Muscle layer of duodenum (tissue), 2 donors: ENCODE data around the gene PDE1A.
"Not testable (repeated sequence)": the region's sequence is repeated elsewhere in the genome, so short reads cannot be mapped to it uniquely, and the experiment has no call there.

Source experiments
- H3K27ac ChIP-seq: one replicate; pipeline ENCODE4 v1.7.0; 2013; ENCODE audit warnings: mild to moderate bottlenecking, low read length
- H3K27me3 ChIP-seq: one replicate; pipeline ENCODE4 v1.7.0; 2013; ENCODE audit warnings: low read depth, mild to moderate bottlenecking, control low read depth, low read length
- H3K36me3 ChIP-seq, 2 donors: one replicate each; pipeline ENCODE4 v1.7.0; 2013; ENCODE audit warnings: low read length in 2 of 2, control low read depth in 1 of 2, mild to moderate bottlenecking in 1 of 2; ENCODE audit not compliant: insufficient read depth in 2 of 2, control insufficient read depth in 1 of 2
- H3K4me1 ChIP-seq, 2 donors: one replicate each; pipeline ENCODE4 v1.7.0; 2013; ENCODE audit warnings: low read length in 2 of 2, mild to moderate bottlenecking in 2 of 2, control low read depth in 1 of 2, moderate library complexity in 1 of 2; ENCODE audit not compliant: insufficient read depth in 2 of 2, control insufficient read depth in 1 of 2
- H3K4me3 ChIP-seq, 2 donors: one replicate each; pipeline ENCODE4 v1.7.0; 2013; ENCODE audit warnings: low read length in 2 of 2, low read depth in 1 of 2, mild to moderate bottlenecking in 1 of 2
- H3K9me3 ChIP-seq, 2 donors: one replicate each; pipeline ENCODE4 v1.7.0; 2013; ENCODE audit warnings: low read length in 2 of 2, control low read depth in 1 of 2, mild to moderate bottlenecking in 1 of 2; ENCODE audit not compliant: control insufficient read depth in 1 of 2
- donor health status: healthy.

PDE1A gene

DNA sequence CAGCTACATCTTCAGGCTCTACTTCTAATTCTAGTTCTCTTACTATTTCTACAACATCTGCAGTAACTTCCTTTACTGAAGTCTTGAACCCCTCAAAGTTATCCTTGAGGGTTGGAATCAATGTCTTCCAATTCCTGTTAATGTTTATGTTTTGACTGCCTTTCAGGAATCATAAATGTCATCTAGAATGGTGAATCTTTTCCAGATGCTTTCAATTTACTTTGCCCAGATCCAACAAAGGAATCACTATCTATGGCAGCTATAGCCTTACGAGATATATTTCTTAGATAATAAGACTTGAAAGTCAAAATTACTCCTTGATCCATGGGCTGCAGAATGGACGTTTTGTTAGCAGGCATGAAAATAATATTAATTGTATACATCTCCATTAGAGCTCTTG is 123.9 kb downstream of the PDE1A start:
- Histone ChIP-seq H3K4me3 (no peak overlapping the region), H3K9me3 (no peaks in the 10 kb centered on the region), H3K4me1 (no peaks in the 10 kb centered on the region), H3K27me3 (no peaks in the 10 kb centered on the region), H3K36me3 (no peaks in the 10 kb centered on the region), H3K27ac (no peak overlapping the region)

DNA sequence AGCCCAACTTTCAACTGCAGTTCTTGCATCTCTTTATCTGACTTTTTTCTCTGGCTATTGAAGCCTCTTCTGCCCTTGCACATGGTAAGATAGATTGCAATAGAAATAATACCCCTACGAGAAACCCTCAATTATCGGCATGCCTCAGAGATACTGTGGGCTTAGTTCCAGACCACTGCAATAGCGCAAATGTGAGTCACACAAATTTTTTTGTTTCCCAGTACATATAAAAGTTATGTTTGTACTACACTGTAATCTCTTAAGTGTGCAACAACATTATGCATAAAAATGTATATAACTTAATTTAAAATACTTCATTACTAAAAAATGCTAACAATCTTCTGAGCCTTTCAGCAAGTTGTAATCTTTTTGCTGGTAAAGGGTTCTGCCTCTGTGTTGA is 124.7 kb downstream of the PDE1A start:
- Histone ChIP-seq H3K9me3 (no peaks in the 10 kb centered on the region), H3K4me3 (no peak overlapping the region), H3K36me3 (no peaks in the 10 kb centered on the region), H3K4me1 (no peaks in the 10 kb centered on the region), H3K27me3 (no peaks in the 10 kb centered on the region), H3K27ac (no peak overlapping the region)

DNA sequence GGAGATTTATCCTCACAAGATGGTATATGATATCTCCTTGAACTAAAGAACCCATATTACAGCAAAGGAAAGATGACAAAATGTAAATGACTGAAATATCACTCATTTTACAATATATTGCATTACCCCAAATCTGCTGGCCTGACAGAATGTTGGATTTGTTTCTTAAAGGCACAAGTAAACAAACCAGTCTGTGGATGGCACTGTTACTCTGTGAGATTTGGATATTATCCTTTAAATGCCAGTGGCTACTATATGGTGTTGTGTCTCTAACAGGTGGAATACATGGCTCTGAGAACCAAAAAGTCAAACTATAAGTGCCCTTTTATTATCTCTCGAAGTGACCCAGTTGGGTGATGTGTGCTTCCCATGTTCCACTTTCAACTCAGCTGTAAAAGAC is 125.7 kb downstream of the PDE1A start:
- H3K4me3 ChIP-seq: no peak overlapping the region
- no peak overlapping the region for H3K27ac ChIP-seq
- H3K27me3 ChIP-seq: no peaks in the 10 kb centered on the region

DNA sequence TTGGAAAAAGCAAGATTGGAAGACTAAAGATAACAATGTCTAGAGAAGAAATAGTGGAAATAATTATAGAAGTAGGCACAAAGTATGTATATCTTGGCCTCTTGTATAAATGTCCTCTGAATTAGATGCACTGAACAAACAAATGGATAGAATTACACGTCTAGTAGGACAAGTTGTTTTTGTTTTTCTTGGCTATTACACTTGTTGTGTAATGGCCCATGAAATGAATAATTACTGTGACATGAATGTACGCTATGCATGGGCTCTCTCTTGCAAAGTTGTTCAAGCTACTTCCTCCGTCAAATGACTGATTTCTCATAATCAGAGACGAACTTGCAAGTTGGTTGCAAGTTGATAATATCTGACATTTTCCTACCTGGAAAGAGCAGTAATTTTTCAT is 126.2 kb downstream of the PDE1A start:
- Histone ChIP-seq H3K4me1 (no peaks in the 10 kb centered on the region), H3K27me3 (no peaks in the 10 kb centered on the region), H3K36me3 (no peaks in the 10 kb centered on the region), H3K4me3 (no peak overlapping the region), H3K9me3 (no peaks in the 10 kb centered on the region), H3K27ac (no peak overlapping the region)

More for the DNA sequence above, 125.7 kb downstream of the PDE1A start:
- no peaks in the 10 kb centered on the region for H3K9me3 ChIP-seq
- no peaks in the 10 kb centered on the region for H3K36me3 ChIP-seq
- no peaks in the 10 kb centered on the region for H3K4me1 ChIP-seq

DNA sequence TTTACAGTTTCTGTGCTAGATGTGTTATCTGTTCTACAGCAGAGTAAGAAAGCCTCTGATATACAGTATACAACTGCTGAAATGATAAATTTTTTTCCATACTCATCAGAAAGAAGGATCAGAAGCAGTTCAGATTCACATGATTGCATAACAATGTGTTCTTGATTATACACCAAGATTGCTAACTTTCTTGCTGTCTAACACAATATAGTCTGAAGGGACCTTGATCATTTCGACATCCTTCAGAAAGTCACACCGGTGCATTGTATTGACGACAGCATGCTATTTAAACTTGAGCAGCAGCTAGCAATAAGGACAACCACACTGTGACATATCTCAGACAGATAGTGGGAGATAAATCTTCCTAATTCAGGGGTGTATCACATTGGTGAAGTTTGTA is 127.2 kb downstream of the PDE1A start:
- Histone ChIP-seq H3K9me3 (no peaks in the 10 kb centered on the region), H3K36me3 (no peaks in the 10 kb centered on the region), H3K27me3 (no peaks in the 10 kb centered on the region), H3K4me3 (no peak overlapping the region), H3K4me1 (no peaks in the 10 kb centered on the region), H3K27ac (no peak overlapping the region)

DNA sequence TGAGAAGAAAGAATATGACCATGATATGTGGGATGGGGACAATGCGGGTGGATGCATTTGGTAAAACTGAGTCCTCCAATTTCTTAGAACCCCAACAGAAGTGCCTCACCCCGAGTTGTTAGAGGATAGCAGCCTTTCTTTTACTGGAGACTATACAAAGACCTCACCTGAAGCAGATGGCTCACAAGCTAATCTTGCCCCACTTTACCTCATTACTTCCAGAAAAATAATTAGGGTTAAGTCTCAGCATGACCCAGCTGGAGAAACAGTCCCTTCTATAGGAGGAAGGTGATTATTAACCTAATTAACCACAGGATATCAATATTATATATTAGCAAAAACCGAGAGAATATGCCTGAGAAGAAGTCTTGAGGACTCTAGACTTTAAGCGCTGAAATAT is 128.4 kb downstream of the PDE1A start:
- no peaks in the 10 kb centered on the region for H3K4me1 ChIP-seq
- H3K4me3 ChIP-seq: no peak overlapping the region
- no peaks in the 10 kb centered on the region for H3K27me3 ChIP-seq
- no peak overlapping the region for H3K27ac ChIP-seq
- no peaks in the 10 kb centered on the region for H3K36me3 ChIP-seq
- H3K9me3 ChIP-seq: no peaks in the 10 kb centered on the region

DNA sequence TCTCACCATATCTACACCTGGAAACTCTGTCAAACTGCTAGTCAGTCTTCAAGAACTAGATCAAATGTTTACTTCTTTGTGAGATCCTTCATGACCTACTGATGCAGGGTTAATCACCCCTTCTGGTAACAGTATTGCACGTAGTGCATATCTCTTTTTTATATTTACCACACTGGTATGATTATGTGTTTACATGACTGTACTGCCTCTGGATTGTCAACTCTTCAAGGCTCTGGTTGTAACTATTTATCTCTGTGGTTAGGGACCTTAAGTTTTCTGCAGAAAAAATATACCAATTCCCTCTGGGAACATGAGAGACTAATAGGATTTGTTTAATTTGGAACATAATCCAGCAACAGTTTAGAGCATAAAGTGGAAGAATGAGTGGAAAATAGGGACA is 135.5 kb downstream of the PDE1A start:
- Histone ChIP-seq H3K36me3 (no peaks in the 10 kb centered on the region), H3K9me3 (no peaks in the 10 kb centered on the region), H3K27ac (no peak overlapping the region), H3K4me1 (no peaks in the 10 kb centered on the region), H3K4me3 (no peak overlapping the region), H3K27me3 (no peaks in the 10 kb centered on the region)

DNA sequence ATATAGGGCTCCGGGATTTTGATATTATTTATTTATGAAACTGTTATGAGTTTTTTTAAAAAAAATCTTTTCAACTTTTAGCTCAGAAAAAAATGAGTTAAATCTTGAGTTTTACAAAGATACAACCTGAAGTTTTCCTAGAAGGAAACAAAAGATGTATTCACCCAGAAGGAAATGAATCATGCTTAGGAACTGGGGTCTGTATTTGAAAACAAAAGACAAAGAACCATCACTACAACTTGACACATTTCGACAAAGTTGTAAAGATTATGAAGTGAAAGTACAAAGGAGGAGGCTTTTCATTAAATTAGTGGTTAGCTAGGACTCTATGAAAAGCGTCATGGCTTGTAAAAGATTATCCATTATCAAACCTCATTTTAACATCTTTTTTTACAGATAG is 143.3 kb downstream of the PDE1A start:
- no peaks in the 10 kb centered on the region for H3K9me3 ChIP-seq
- H3K27me3 ChIP-seq: no peaks in the 10 kb centered on the region
- H3K36me3 ChIP-seq: no peaks in the 10 kb centered on the region
- peaks cover 0 to 3% of the 10 kb centered on the region in 2 donors for H3K4me1 ChIP-seq
- H3K4me3 ChIP-seq: no peak overlapping the region
- H3K27ac ChIP-seq: no peak overlapping the region

DNA sequence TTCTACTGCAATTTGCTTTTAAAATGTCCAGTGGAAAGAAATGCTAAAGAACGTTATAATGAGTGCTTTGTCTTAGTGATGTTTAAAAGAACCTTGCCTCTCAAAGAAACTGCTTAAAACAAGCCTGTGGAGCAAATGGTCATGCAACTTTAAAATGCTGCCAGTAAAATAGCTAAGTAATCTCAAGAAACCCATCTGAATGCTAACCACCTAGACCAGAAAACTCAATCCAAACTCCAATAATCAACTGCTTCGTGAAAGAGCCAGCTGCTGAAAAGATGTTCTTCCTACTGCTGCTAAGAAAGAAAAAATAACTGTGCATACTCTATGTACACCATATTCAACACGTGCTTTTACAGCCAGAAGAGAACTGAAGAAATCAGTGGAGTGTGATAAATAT is 145.6 kb downstream of the PDE1A start:
- Histone ChIP-seq H3K27ac (no peak overlapping the region), H3K4me3 (no peak overlapping the region), H3K9me3 (peaks cover 0 to 9% of the 10 kb centered on the region in 2 donors), H3K27me3 (no peaks in the 10 kb centered on the region), H3K4me1 (peaks cover 0 to 3% of the 10 kb centered on the region in 2 donors), H3K36me3 (peaks cover 0 to 3% of the 10 kb centered on the region in 2 donors)

DNA sequence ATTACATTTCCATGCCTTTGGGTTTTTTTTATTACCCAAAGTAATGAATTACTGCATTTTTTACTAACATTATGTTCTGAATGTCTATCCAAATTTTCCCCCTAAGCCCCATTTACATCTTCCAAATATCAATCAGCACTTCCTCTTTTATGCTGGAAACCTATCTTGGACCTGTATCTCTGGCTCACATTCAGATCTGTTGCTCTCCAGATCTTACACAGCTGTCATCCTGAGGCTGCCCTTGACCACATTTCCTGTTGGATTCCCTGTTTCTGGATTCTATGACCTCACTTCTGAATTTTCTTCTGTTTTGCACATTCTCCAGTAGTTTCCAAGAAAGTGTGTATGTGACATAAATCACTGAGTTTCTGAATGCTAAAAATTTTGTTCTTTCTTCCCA is 146.7 kb downstream of the PDE1A start:
- Histone ChIP-seq H3K4me1 (peaks cover 0 to 3% of the 10 kb centered on the region in 2 donors), H3K36me3 (peaks cover 0 to 3% of the 10 kb centered on the region in 2 donors), H3K27ac (no peak overlapping the region), H3K27me3 (no peaks in the 10 kb centered on the region), H3K4me3 (no peak overlapping the region), H3K9me3 (peaks cover 0 to 10% of the 10 kb centered on the region in 2 donors)

DNA sequence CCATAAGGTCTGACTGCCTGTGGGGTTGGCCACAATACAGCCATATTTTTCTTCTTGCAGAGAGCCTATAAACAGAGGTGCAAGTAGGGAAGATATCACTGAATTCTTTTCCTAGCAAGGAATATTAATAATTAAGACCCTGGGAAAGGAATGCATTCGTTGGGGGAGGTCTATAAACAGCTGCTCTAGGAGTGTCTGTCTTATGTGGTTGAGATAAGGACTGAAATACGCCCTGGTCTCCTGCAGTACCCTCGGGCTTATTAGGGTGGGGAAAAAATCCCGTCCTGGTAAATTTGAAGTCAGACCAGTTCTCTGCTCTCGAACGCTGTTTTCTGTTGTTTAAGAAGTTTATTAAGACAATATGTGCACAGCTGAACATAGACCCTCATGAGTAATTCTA is 150.2 kb downstream of the PDE1A start:
- not testable (repeated sequence) for H3K4me3 ChIP-seq, H3K4me1 ChIP-seq, H3K36me3 ChIP-seq, H3K27me3 ChIP-seq, H3K27ac ChIP-seq
- peaks cover 0 to 13% of the 10 kb centered on the region in 2 donors for H3K9me3 ChIP-seq

DNA sequence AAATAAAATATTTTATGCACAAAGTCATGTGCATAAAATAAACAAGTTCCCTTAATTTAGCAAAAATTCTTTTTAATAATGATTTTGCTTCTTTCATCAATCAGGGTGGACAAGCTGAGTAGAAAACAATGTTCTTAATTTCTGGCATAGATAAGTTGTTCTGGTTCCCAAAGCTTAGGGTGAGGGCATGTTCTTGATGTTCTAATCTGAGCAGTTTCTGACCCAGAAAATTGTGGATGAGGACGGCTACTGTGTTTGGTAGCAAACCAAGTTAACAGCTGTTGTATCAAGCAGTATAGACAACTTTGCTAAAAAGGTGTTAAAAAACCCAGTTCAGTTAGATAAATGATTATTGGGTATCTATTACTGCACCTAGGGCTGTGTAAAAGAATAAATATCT is 158.9 kb downstream of the PDE1A start:
- Histone ChIP-seq H3K27ac (no peak overlapping the region), H3K4me1 (peaks cover 0 to 4% of the 10 kb centered on the region in 2 donors), H3K9me3 (no peaks in the 10 kb centered on the region), H3K36me3 (no peaks in the 10 kb centered on the region), H3K4me3 (no peak overlapping the region), H3K27me3 (no peaks in the 10 kb centered on the region)
